ENCODE measurements around the gene FAH. TPM values are rescaled to one million over a fixed set of nuclear protein-coding genes. Genes with fewer than 3 reads are reported as not detected.

Gene FAH
- total and polyA plus RNA-seq, 2 donors (not counting 3 experiments of a cell fraction or from before 2014, with no cell fraction given): 18.2 to 18.7 TPM

GRCh38 chr15:80201256-80202015 lies 48.6 kb downstream of the FAH start:
- dilution Hi-C loops (cut with MboI; ENCODE audit: extremely low pct_ligation_motif_present, low sequenced_read_pairs) (no loop called here), intact Hi-C loops (cut with micrococcal nuclease) (no loop called here)
- Histone ChIP-seq H3K36me3 (ENCODE audit: control insufficient read depth in 2 of 2, extremely low read depth in 1 of 2, insufficient read depth in 2 of 2, low read length in 2 of 2) (no peaks in the 10 kb centered on the region), H3K27me3 (ENCODE audit: control insufficient read depth in 2 of 2, insufficient read depth in 2 of 2, low read length in 2 of 2) (peaks cover 5 to 7% of the 10 kb centered on the region in 2 experiments), H3K27ac (ENCODE audit: insufficient read depth, low read depth, low read length) (no peak overlapping the region), H3K4me3 (replicated peaks in 1 of 3; ENCODE audit: insufficient read depth in 1 of 3, low read depth in 1 of 3, low read length in 3 of 3) (no peak overlapping the region), H3K9me3 (replicated peaks; ENCODE audit: control insufficient read depth, insufficient read depth, low read length) (no peaks in the 10 kb centered on the region), H3K4me1 (ENCODE audit: control insufficient read depth, extremely low read depth, insufficient read depth, low read length) (no peaks in the 10 kb centered on the region), H3K79me2 (ENCODE audit: control insufficient read depth, insufficient read depth, low read length) (no peaks in the 10 kb centered on the region), H3K4me2 (ENCODE audit: insufficient read depth, low read length) (no peak overlapping the region), H3K9me1 (replicated peaks; ENCODE audit: control insufficient read depth, extremely low read depth, insufficient read depth, low read length) (no peaks in the 10 kb centered on the region), H3K9ac (replicated peaks; ENCODE audit: extremely low read depth, insufficient read depth, low read length) (no peak overlapping the region), H4K20me1 (replicated peaks; ENCODE audit: control insufficient read depth, extremely low read depth, insufficient read depth, low read length) (no peaks in the 10 kb centered on the region), H2AFZ (ENCODE audit: low read depth, low read length) (no peak overlapping the region)
- DNase-seq (ENCODE audit: low read depth, low spot score): no peak
- TF ChIP-seq JUN (IDR thresholded peaks at IDR 0.05; ENCODE audit: borderline replicate concordance, insufficient read depth, insufficient read length, low read depth): no peak
- TF ChIP-seq, protein P1, sequence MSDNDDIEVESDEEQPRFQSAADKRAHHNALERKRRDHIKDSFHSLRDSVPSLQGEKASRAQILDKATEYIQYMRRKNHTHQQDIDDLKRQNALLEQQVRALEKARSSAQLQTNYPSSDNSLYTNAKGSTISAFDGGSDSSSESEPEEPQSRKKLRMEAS (IDR thresholded peaks at IDR 0.05; ENCODE audit: insufficient read depth, insufficient read length): no peak
- no peak for TF ChIP-seq EZH2 (IDR thresholded peaks at IDR 0.05; ENCODE audit: borderline replicate concordance, low read depth, low read length, severe bottlenecking)
- POLR2A ChIA-PET: no interaction called here
- FAIRE-seq: no peak
- no TSS peak for BruUV-seq (replicated peaks)
- CTCF ChIA-PET: no interaction called here

DNA sequence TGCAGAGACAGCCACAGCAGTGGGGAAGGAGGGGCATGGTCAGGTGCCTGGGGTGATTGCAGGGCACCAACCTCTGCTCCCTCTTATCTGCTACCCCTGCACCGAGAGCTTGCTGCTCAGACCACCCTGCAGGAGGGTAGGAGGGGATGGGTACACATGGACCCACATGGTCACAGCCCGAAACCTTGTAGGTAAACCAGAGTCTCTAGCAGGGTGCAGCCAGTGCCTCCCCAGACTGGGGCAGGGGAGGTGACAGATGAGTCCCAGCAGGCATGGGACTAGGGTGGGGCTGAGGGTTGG lies 49.2 kb downstream of the FAH start:
- TF ChIP-seq, protein P2, sequence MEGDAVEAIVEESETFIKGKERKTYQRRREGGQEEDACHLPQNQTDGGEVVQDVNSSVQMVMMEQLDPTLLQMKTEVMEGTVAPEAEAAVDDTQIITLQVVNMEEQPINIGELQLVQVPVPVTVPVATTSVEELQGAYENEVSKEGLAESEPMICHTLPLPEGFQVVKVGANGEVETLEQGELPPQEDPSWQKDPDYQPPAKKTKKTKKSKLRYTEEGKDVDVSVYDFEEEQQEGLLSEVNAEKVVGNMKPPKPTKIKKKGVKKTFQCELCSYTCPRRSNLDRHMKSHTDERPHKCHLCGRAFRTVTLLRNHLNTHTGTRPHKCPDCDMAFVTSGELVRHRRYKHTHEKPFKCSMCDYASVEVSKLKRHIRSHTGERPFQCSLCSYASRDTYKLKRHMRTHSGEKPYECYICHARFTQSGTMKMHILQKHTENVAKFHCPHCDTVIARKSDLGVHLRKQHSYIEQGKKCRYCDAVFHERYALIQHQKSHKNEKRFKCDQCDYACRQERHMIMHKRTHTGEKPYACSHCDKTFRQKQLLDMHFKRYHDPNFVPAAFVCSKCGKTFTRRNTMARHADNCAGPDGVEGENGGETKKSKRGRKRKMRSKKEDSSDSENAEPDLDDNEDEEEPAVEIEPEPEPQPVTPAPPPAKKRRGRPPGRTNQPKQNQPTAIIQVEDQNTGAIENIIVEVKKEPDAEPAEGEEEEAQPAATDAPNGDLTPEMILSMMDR (IDR thresholded peaks at IDR 0.05; ENCODE audit: extremely low read depth in 1 of 2, insufficient read depth in 1 of 2, low read depth in 1 of 2, low read length in 2 of 2): no peak
- no peak for TF ChIP-seq MYC (IDR thresholded peaks at IDR 0.05; ENCODE audit: low read depth, low read length)
- BruUV-seq (replicated peaks): no TSS peak
- Histone ChIP-seq H3K4me2 (ENCODE audit: insufficient read depth, low read length) (no peak overlapping the region), H3K79me2 (ENCODE audit: control insufficient read depth, insufficient read depth, low read length) (no peaks in the 10 kb centered on the region), H3K4me3 (replicated peaks in 1 of 3; ENCODE audit: insufficient read depth in 1 of 3, low read depth in 1 of 3, low read length in 3 of 3) (no peak overlapping the region), H3K36me3 (ENCODE audit: control insufficient read depth in 2 of 2, extremely low read depth in 1 of 2, insufficient read depth in 2 of 2, low read length in 2 of 2) (no peaks in the 10 kb centered on the region), H3K9ac (replicated peaks; ENCODE audit: extremely low read depth, insufficient read depth, low read length) (no peak overlapping the region), H3K9me1 (replicated peaks; ENCODE audit: control insufficient read depth, extremely low read depth, insufficient read depth, low read length) (no peaks in the 10 kb centered on the region), H3K27ac (ENCODE audit: insufficient read depth, low read depth, low read length) (no peak overlapping the region), H3K27me3 (ENCODE audit: control insufficient read depth in 2 of 2, insufficient read depth in 2 of 2, low read length in 2 of 2) (peaks cover 6 to 13% of the 10 kb centered on the region in 2 experiments), H4K20me1 (replicated peaks; ENCODE audit: control insufficient read depth, extremely low read depth, insufficient read depth, low read length) (no peaks in the 10 kb centered on the region), H3K4me1 (ENCODE audit: control insufficient read depth, extremely low read depth, insufficient read depth, low read length) (no peaks in the 10 kb centered on the region), H3K9me3 (replicated peaks; ENCODE audit: control insufficient read depth, insufficient read depth, low read length) (no peaks in the 10 kb centered on the region), H2AFZ (ENCODE audit: low read depth, low read length) (no peak overlapping the region)
- ChIA-PET CTCF (no interaction called here), POLR2A (no interaction called here)
- FAIRE-seq (no peak), DNase-seq (ENCODE audit: low read depth, low spot score) (no peak)
- intact Hi-C loops (cut with micrococcal nuclease): no loop called here
- dilution Hi-C loops (cut with MboI; ENCODE audit: extremely low pct_ligation_motif_present, low sequenced_read_pairs): no loop called here

All from endothelial cell of umbilical vein (primary cell).